OCI-LY1 (cell line): ENCODE data around the gene DAPK2.

Source experiments
- H2AFZ ChIP-seq: fragments of 200-600 bp; sonication (generic), shearing (Covaris generic); 2 replicates; pipeline ENCODE4 v1.6.0; 2014; ENCODE audit warnings: antibody characterized with exemption, mild to moderate bottlenecking, low read length
- H3F3A ChIP-seq: fragments of 200-600 bp; sonication (generic), shearing (Covaris generic); 2 replicates; pipeline ENCODE4 v1.6.0; 2014; ENCODE audit warnings: mild to moderate bottlenecking, antibody characterized with exemption, low read length, moderate library complexity; ENCODE audit not compliant: insufficient read depth
- H3K27ac ChIP-seq: fragments of 200-600 bp; sonication (generic); 2 replicates; pipeline ENCODE4 v1.5.1; 2014; ENCODE audit warnings: low read length, mixed run types, mild to moderate bottlenecking, low read depth; ENCODE audit not compliant: poor library complexity, severe bottlenecking
- H3K27me3 ChIP-seq: fragments of 200-600 bp; sonication (generic); 2 replicates; pipeline ENCODE4 v1.6.0; 2014; ENCODE audit warnings: antibody characterized with exemption, mild to moderate bottlenecking, low read length, moderate library complexity; ENCODE audit not compliant: insufficient read depth
- H3K36me3 ChIP-seq: fragments of 200-600 bp; sonication (generic); 2 replicates; pipeline ENCODE4 v1.6.1; 2014; ENCODE audit warnings: mild to moderate bottlenecking, antibody characterized with exemption, low read length, moderate library complexity, mixed read lengths; ENCODE audit not compliant: insufficient read depth
- H3K4me1 ChIP-seq: fragments of 200-600 bp; sonication (generic); 2 replicates; pipeline ENCODE4 v1.5.1; 2014; ENCODE audit warnings: mild to moderate bottlenecking, low read length, moderate library complexity; ENCODE audit not compliant: insufficient read depth, severe bottlenecking
- H3K4me2 ChIP-seq: fragments of 200-600 bp; sonication (generic), shearing (Covaris generic); 2 replicates; pipeline ENCODE4 v1.6.1; 2014; ENCODE audit warnings: low read length
- H3K4me3 ChIP-seq: fragments of 200-600 bp; sonication (generic); 2 replicates; pipeline ENCODE4 v1.5.1; 2014; ENCODE audit warnings: low read length, low read depth, mild to moderate bottlenecking, mixed read lengths; ENCODE audit not compliant: poor library complexity, severe bottlenecking
- H3K79me2 ChIP-seq: fragments of 200-600 bp; shearing (Covaris generic); 2 replicates; pipeline ENCODE4 v1.6.1; 2016; ENCODE audit warnings: mixed run types, low read length, mixed read lengths; ENCODE audit not compliant: insufficient read depth
- H3K9ac ChIP-seq: fragments of 200-600 bp; sonication (generic), shearing (Covaris generic); 2 replicates; pipeline ENCODE4 v1.6.1; 2014; ENCODE audit warnings: mild to moderate bottlenecking, low read length, mixed read lengths
- H3K9me2 ChIP-seq: fragments of 200-600 bp; sonication (generic), shearing (Covaris generic); 2 replicates; pipeline ENCODE4 v1.6.1; 2014; ENCODE audit warnings: low read depth, mild to moderate bottlenecking, low read length, mixed read lengths
- H3K9me3 ChIP-seq: fragments of 200-600 bp; shearing (Covaris generic); 2 replicates; pipeline ENCODE4 v1.6.1; 2014; ENCODE audit warnings: low read length, mixed read lengths
- H4K20me1 ChIP-seq: fragments of 200-600 bp; sonication (generic), shearing (Covaris generic); 2 replicates; pipeline ENCODE4 v1.6.0; 2016; ENCODE audit warnings: mild to moderate bottlenecking, low read length; ENCODE audit not compliant: insufficient read depth
- CTCF ChIP-seq: fragments of 200-600 bp; sonication (generic), shearing (Covaris generic); IDR thresholded peaks from 2 replicates; pipeline ENCODE4 v1.5.1; 2017; ENCODE audit warnings: mild to moderate bottlenecking, antibody characterized with exemption, low read length, moderate library complexity, mixed read lengths
- EZH2 ChIP-seq: fragments of 200-600 bp; sonication (generic), shearing (Covaris generic); IDR thresholded peaks from 2 replicates; pipeline ENCODE4 v1.8.0; 2017; ENCODE audit warnings: borderline replicate concordance, mixed run types, mild to moderate bottlenecking, antibody characterized with exemption, low read length, moderate library complexity, mixed read lengths

Gene DAPK2

DNA sequence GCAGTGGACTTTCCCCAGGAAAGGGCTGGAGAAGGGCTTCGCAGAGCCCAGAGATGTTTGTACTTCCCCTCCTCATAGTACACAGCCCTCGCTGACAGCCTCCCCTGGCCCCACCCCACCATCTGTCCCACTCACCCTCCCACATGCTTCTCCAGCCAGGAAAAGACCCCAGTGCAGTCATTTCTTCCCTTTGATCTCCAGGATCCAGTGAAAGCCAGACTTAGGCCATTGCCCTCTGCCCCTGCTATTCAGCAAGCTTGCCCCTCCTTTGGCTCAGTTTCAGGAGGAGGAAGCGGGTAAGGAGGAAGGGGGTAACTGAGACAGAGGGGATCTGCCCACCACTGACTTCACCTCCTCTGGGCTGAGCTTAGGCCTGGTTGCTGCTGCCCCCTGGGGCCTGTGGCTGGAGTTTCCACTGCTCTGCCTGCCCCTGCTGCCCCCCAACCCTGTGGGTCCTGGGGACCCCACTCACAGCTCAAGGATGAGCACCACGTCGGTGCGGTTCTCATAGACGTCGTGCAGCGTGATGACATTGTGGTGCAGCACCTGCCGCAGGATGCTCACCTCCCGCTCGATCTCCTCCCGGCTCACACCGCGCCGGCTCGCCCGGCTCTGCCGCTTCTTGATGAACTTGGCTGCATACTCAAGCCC is 63.1 kb downstream of the DAPK2 start:
- Histone ChIP-seq H2AFZ (no peak overlapping the region), H3K4me1 (peaks cover 50% of the 10 kb centered on the region), H4K20me1 (no peaks in the 10 kb centered on the region), H3K27me3 (no peaks in the 10 kb centered on the region), H3K9me2 (no peaks in the 10 kb centered on the region), H3K4me2 (peak overlapping the region; percentile 25; the same call in 1 of the 2 replicates), H3K36me3 (no peaks in the 10 kb centered on the region), H3K27ac (peak overlapping the region; percentile 58), H3K79me2 (no peaks in the 10 kb centered on the region), H3F3A (no peaks in the 10 kb centered on the region), H3K9me3 (no peaks in the 10 kb centered on the region), H3K4me3 (no peak overlapping the region), H3K9ac (no peak overlapping the region)
- TF ChIP-seq EZH2 = no peak
- TF ChIP-seq CTCF = no peak

DNA sequence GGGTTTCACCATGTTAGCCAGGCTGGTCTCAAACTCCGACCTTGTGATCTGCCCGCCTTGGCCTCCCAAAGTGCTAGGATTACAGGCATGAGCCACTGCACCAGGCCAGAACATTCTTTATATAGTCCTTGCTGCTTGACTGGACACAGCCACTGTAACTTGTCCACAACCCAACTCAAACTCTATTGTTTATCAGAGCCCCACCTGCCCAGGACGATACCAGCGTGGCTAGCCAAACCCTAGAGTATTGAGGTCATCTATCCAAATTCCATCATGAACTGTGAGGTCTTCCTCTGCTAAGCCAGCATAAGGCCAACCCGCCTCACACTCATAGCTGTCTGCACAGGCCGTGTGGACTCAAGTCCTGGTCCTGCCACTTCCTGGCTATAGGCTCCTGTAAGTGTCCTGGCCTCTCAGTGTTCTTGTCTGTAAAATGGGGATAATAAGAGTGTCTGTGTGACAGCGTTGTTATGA is 63.9 kb downstream of the DAPK2 start:
- Histone ChIP-seq H2AFZ (no peak overlapping the region), H3K9me3 (no peaks in the 10 kb centered on the region), H3F3A (no peaks in the 10 kb centered on the region), H3K36me3 (no peaks in the 10 kb centered on the region), H4K20me1 (no peaks in the 10 kb centered on the region), H3K79me2 (no peaks in the 10 kb centered on the region), H3K4me3 (no peak overlapping the region), H3K27ac (peak overlapping the region; percentile 58), H3K27me3 (no peaks in the 10 kb centered on the region), H3K4me1 (peaks cover 48% of the 10 kb centered on the region), H3K9ac (no peak overlapping the region; the same call in 1 of the 2 replicates), H3K4me2 (peak overlapping the region; percentile 25; the same call in 1 of the 2 replicates), H3K9me2 (no peaks in the 10 kb centered on the region)
- TF ChIP-seq EZH2 (no peak), CTCF (no peak)

- Histone ChIP-seq H3K4me3 (no peak overlapping the region), H3K36me3 (no peaks in the 10 kb centered on the region), H3K9me3 (no peaks in the 10 kb centered on the region), H3F3A (no peaks in the 10 kb centered on the region), H3K27me3 (no peaks in the 10 kb centered on the region), H3K27ac (no peak overlapping the region), H3K4me1 (peaks cover 42% of the 10 kb centered on the region), H4K20me1 (no peaks in the 10 kb centered on the region), H2AFZ (no peak overlapping the region), H3K9me2 (no peaks in the 10 kb centered on the region), H3K4me2 (no peak overlapping the region; the same call in 1 of the 2 replicates), H3K79me2 (no peaks in the 10 kb centered on the region), H3K9ac (no peak overlapping the region)
- TF ChIP-seq EZH2 (no peak), CTCF (no peak)
Observed at GRCh38 chr15:63981596-63982320, 64.5 kb downstream of the DAPK2 start.
